A673 (cell line): ENCODE data around the gene MTHFD2L.

Source experiments
- EZH2 ChIP-seq: fragments of 200-600 bp; sonication (generic); IDR thresholded peaks from 2 replicates; pipeline ENCODE4 v1.6.1; 2017; ENCODE audit warnings: borderline replicate concordance, low read depth, mild to moderate bottlenecking, mixed read lengths, antibody characterized with exemption, low read length; ENCODE audit not compliant: poor library complexity, severe bottlenecking
- TF ChIP-seq, protein P1 (sequence below): fragments of 300-800, 200-600 bp; sonication (generic); conservative IDR thresholded peaks from 2 replicates; pipeline ENCODE4 v1.5.1; 2017; ENCODE audit warnings: low read depth, mild to moderate bottlenecking, antibody characterized with exemption, low read length, moderate library complexity, mixed read lengths

DNA sequence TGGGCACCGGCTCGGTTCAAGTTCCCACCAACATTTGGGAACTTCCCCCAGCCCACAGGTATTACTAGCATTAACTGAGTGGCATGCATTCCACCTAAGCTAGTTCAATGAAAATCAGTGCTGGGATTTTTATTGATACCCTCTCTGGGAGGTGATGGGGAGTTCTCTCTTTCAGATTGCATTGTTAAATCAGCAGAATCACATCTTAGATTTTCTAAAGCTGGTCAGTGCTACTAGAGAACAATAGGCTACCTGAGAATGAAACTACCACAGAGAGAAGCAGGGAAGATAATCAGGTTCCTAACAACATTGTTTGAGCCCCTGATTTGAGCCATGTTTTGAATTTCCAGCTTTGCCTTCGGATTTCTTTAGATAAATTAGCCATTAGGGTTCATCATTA lies 166.3 kb downstream of the MTHFD2L start:
- TF ChIP-seq, protein P1, sequence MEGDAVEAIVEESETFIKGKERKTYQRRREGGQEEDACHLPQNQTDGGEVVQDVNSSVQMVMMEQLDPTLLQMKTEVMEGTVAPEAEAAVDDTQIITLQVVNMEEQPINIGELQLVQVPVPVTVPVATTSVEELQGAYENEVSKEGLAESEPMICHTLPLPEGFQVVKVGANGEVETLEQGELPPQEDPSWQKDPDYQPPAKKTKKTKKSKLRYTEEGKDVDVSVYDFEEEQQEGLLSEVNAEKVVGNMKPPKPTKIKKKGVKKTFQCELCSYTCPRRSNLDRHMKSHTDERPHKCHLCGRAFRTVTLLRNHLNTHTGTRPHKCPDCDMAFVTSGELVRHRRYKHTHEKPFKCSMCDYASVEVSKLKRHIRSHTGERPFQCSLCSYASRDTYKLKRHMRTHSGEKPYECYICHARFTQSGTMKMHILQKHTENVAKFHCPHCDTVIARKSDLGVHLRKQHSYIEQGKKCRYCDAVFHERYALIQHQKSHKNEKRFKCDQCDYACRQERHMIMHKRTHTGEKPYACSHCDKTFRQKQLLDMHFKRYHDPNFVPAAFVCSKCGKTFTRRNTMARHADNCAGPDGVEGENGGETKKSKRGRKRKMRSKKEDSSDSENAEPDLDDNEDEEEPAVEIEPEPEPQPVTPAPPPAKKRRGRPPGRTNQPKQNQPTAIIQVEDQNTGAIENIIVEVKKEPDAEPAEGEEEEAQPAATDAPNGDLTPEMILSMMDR, result no peak
- TF ChIP-seq EZH2, result no peak
